Measurements from ENCODE around the gene RNASET2. TPM values are rescaled to one million over a fixed set of nuclear protein-coding genes. Genes with fewer than 3 reads are reported as not detected.

RNASET2 gene
- total RNA-seq, 1 experiment from 2014 or later, result 70.2 TPM

- no peak overlapping the region for H3K4me3 Mint-ChIP-seq (ENCODE audit: low read depth, unreplicated experiment)
- H3K36me3 Mint-ChIP-seq (ENCODE audit: insufficient read depth, unreplicated experiment), result no peaks in the 10 kb centered on the region
- H3K27ac Mint-ChIP-seq (ENCODE audit: unreplicated experiment), result no peak overlapping the region
- BruUV-seq (replicated peaks), result no TSS peak
- H3K27me3 Mint-ChIP-seq (ENCODE audit: unreplicated experiment), result peaks cover 21% of the 10 kb centered on the region
- H3K4me1 Mint-ChIP-seq (ENCODE audit: low read depth, unreplicated experiment), result no peaks in the 10 kb centered on the region
- CTCF ChIA-PET, result no interaction called here
- TF ChIP-seq CTCF (IDR thresholded peaks at IDR 0.05; ENCODE audit: unreplicated experiment), result no peak
- peaks cover 4% of the 10 kb centered on the region for H3K9me3 Mint-ChIP-seq (ENCODE audit: low read depth, unreplicated experiment)
- no peak for DNase-seq
- intact Hi-C loops (cut with micrococcal nuclease; ENCODE audit: unreplicated experiment), result no loop called here
These were observed 52.1 kb downstream of the RNASET2 start for GRCh38 chr6:166904101-166904746.

- no peak overlapping the region for H3K27ac Mint-ChIP-seq (ENCODE audit: unreplicated experiment)
- peaks cover 28% of the 10 kb centered on the region for H3K27me3 Mint-ChIP-seq (ENCODE audit: unreplicated experiment)
- H3K9me3 Mint-ChIP-seq (ENCODE audit: low read depth, unreplicated experiment), result peaks cover 4% of the 10 kb centered on the region
- BruUV-seq (replicated peaks), result no TSS peak
- DNase-seq, result no peak
- no peak for TF ChIP-seq CTCF (IDR thresholded peaks at IDR 0.05; ENCODE audit: unreplicated experiment)
- intact Hi-C loops (cut with micrococcal nuclease; ENCODE audit: unreplicated experiment), result no loop called here
- H3K4me3 Mint-ChIP-seq (ENCODE audit: low read depth, unreplicated experiment), result no peak overlapping the region
- CTCF ChIA-PET, result no interaction called here
- H3K4me1 Mint-ChIP-seq (ENCODE audit: low read depth, unreplicated experiment), result no peaks in the 10 kb centered on the region
- H3K36me3 Mint-ChIP-seq (ENCODE audit: insufficient read depth, unreplicated experiment), result no peaks in the 10 kb centered on the region
These were observed 52.9 kb downstream of the RNASET2 start for GRCh38 chr6:166903500-166903899.

- Mint-ChIP-seq H3K27me3 (ENCODE audit: unreplicated experiment) (peaks cover 33% of the 10 kb centered on the region), H3K36me3 (ENCODE audit: insufficient read depth, unreplicated experiment) (no peaks in the 10 kb centered on the region), H3K4me3 (ENCODE audit: low read depth, unreplicated experiment) (no peak overlapping the region), H3K9me3 (ENCODE audit: low read depth, unreplicated experiment) (peaks cover 4% of the 10 kb centered on the region), H3K27ac (ENCODE audit: unreplicated experiment) (no peak overlapping the region), H3K4me1 (ENCODE audit: low read depth, unreplicated experiment) (no peaks in the 10 kb centered on the region)
- DNase-seq, result no peak
- TF ChIP-seq CTCF (IDR thresholded peaks at IDR 0.05; ENCODE audit: unreplicated experiment), result no peak
- BruUV-seq (replicated peaks), result no TSS peak
- CTCF ChIA-PET, result no interaction called here
- intact Hi-C loops (cut with micrococcal nuclease; ENCODE audit: unreplicated experiment), result no loop called here
These were observed 53.3 kb downstream of the RNASET2 start for GRCh38 chr6:166903027-166903426.

- CTCF ChIA-PET, result no interaction called here
- intact Hi-C loops (cut with micrococcal nuclease; ENCODE audit: unreplicated experiment), result no loop called here
- BruUV-seq (replicated peaks), result no TSS peak
These were observed 54.1 kb downstream of the RNASET2 start for GRCh38 chr6:166902211-166902755.

More at GRCh38 chr6:166902211-166902755, 54.1 kb downstream of the RNASET2 start:
- H3K36me3 Mint-ChIP-seq (ENCODE audit: insufficient read depth, unreplicated experiment), result no peaks in the 10 kb centered on the region
- H3K27ac Mint-ChIP-seq (ENCODE audit: unreplicated experiment), result peak overlapping the region; percentile 11
- peaks cover 34% of the 10 kb centered on the region for H3K27me3 Mint-ChIP-seq (ENCODE audit: unreplicated experiment)
- no peak for DNase-seq
- H3K9me3 Mint-ChIP-seq (ENCODE audit: low read depth, unreplicated experiment), result peaks cover 4% of the 10 kb centered on the region
- H3K4me1 Mint-ChIP-seq (ENCODE audit: low read depth, unreplicated experiment), result no peaks in the 10 kb centered on the region
- H3K4me3 Mint-ChIP-seq (ENCODE audit: low read depth, unreplicated experiment), result no peak overlapping the region
- no peak for TF ChIP-seq CTCF (IDR thresholded peaks at IDR 0.05; ENCODE audit: unreplicated experiment)

All from Calu3 (cell line).